ENCODE data around the gene MRPL34.

MRPL34 gene

DNA sequence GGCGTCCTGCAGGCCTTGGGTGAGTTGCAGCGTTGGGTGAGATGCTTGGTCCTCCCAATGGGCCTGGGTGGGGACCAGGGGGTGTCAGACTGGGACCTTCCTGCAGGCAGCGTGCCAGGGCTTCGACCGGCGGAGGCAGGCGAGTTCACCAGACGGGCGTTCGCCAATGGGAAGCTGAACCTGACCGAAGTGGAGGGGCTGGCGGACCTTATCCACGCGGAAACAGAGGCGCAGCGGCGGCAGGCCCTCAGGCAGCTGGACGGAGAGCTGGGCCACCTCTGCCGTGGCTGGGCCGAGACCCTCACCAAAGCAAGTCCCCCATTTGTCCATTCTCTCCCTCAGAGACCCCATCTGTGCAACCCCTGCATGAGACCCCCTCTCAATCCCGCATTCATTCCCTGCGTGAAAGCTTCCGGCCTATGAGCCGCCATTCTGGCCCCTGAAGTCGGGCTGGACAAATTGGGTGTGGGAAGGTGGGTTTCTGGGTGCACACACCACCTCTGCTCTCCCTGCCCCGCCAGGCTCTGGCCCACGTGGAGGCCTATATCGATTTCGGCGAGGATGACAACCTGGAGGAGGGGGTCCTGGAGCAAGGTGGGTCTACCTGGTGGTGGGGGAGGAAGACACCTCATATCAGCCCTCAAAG, 32.9 kb downstream of the MRPL34 start:
- DNase-seq (ENCODE audit: low read depth in 2 of 2): no peak
- TF ChIP-seq, protein P1, sequence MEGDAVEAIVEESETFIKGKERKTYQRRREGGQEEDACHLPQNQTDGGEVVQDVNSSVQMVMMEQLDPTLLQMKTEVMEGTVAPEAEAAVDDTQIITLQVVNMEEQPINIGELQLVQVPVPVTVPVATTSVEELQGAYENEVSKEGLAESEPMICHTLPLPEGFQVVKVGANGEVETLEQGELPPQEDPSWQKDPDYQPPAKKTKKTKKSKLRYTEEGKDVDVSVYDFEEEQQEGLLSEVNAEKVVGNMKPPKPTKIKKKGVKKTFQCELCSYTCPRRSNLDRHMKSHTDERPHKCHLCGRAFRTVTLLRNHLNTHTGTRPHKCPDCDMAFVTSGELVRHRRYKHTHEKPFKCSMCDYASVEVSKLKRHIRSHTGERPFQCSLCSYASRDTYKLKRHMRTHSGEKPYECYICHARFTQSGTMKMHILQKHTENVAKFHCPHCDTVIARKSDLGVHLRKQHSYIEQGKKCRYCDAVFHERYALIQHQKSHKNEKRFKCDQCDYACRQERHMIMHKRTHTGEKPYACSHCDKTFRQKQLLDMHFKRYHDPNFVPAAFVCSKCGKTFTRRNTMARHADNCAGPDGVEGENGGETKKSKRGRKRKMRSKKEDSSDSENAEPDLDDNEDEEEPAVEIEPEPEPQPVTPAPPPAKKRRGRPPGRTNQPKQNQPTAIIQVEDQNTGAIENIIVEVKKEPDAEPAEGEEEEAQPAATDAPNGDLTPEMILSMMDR (IDR thresholded peaks at IDR 0.05; ENCODE audit: low read depth, low read length): no peak
- H3K4me3 ChIP-seq (replicated peaks in 1 of 2; ENCODE audit: low read depth in 2 of 2, low read length in 2 of 2): peak overlapping the region; percentile 82 to 84

DNA sequence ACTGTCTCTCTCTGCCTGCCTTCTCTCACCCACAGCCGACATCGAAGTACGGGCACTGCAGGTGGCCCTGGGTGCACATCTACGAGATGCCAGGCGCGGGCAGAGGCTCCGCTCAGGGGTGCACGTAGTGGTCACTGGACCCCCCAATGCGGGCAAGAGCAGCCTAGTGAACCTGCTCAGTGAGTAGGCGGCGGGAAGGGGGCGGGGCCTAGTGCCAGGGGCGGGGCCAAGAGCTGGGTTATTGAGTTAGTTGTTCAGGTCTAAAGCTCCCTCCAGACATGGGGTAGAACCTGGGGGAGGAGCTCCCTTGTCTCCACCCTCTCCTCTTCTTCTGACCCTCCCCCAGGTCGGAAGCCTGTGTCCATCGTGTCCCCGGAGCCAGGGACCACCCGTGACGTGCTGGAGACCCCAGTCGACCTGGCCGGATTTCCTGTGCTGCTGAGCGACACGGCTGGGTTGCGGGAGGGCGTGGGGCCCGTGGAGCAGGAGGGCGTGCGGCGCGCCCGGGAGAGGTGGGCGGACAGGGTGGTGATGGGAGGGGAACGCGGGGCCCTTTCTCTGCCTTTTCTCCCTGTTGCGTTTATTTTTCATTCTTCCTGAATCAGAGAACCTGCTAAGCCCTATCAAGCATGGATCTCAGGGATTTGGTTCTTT, 33.5 kb downstream of the MRPL34 start:
- TF ChIP-seq, protein P1 (IDR thresholded peaks at IDR 0.05; ENCODE audit: low read depth, low read length): no peak
- no peak overlapping the region for H3K4me3 ChIP-seq (replicated peaks in 1 of 2; ENCODE audit: low read depth in 2 of 2, low read length in 2 of 2)
- DNase-seq (ENCODE audit: low read depth in 2 of 2): no peak

DNA sequence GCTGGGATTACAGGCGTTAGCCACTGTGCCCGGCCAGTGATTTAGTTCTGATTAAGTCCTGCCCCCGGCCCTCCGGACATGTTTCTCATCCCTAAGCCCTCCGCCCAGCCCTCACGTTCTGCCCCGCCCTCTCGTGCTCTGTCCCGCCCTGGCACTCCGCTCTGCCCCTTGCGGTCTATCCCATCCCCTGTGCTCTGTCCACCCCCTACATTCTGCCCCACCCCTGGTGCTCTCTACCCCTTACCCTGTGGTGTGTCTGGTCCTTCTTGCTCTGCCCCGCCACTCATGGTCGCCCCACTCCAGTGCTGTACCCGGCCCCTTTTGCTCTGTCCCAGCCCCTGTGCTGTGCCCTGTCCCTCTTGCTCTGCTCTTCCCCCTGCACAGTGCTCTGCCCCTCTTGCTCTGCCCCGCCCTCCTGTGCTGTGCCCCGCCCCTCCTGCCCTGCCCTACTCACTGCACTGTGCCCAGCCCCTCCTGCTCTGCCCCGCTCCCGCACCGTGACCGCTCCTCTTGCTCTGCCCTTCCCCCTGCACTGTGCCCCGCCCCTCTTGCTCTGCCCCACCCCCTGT, 34.7 kb downstream of the MRPL34 start:
- DNase-seq (ENCODE audit: low read depth in 2 of 2): no peak
- TF ChIP-seq, protein P1 (IDR thresholded peaks at IDR 0.05; ENCODE audit: low read depth, low read length): no peak
- H3K4me3 ChIP-seq (replicated peaks in 1 of 2; ENCODE audit: low read depth in 2 of 2, low read length in 2 of 2): no peak overlapping the region

DNA sequence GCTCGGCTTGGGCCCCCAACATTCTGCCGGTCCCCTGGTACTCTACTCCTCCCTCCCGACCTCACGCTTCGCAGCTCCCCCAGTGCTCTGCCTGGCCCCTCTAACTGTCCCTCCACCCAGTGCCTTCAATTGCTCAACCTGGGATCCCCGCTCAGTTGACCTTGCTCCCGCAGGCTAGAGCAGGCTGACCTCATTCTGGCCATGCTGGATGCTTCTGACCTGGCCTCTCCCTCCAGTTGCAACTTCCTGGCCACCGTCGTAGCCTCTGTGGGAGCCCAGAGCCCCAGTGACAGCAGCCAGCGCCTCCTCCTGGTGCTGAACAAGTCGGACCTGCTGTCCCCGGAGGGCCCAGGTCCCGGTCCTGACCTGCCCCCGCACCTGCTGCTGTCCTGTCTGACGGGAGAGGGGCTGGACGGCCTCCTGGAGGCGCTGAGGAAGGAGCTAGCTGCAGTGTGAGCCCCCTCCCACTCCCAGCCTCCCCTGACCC, 35.2 kb downstream of the MRPL34 start:
- no peak for DNase-seq (ENCODE audit: low read depth in 2 of 2)
- TF ChIP-seq, protein P1 (IDR thresholded peaks at IDR 0.05; ENCODE audit: low read depth, low read length): no peak
- no peak overlapping the region for H3K4me3 ChIP-seq (replicated peaks in 1 of 2; ENCODE audit: low read depth in 2 of 2, low read length in 2 of 2)

DNA sequence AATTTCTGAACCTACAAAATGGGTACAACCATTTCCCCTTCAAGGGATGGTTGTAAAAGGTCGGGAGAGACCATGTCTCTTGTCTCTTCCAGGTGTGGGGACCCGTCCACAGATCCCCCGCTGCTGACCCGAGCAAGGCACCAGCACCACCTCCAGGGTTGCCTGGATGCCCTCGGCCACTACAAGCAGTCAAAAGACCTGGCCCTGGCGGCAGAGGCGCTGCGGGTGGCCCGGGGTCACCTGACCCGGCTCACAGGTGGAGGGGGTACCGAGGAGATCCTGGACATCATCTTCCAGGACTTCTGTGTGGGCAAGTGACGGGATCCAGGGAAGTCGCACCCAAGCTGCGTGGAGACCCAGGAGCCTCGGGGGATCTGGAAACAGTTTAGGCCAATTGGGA, 35.7 kb downstream of the MRPL34 start:
- no peak overlapping the region for H3K4me3 ChIP-seq (replicated peaks in 1 of 2; ENCODE audit: low read depth in 2 of 2, low read length in 2 of 2)
- DNase-seq (ENCODE audit: low read depth in 2 of 2): no peak
- TF ChIP-seq, protein P1 (IDR thresholded peaks at IDR 0.05; ENCODE audit: low read depth, low read length): no peak

DNA sequence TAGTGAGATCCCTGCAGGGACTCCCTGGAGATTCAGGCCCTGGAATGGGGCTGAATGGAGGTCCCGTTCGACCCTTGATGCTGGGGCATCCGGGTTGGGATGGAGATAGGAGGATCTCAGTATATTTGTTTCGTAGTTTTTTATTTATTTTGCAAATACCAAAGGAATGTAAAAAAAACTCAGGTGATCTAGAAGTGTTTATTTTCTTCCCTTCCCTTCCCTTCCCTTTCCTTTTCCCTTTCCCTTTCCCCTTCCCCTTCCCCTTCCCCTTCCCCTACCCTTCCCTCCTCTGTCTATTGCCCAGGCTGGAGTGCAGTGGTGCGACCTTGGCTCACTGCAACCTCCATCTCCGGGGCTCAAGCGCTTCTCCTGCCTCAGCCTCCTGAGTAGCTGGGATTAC, 36.2 kb downstream of the MRPL34 start:
- DNase-seq (ENCODE audit: low read depth in 2 of 2): no peak
- H3K4me3 ChIP-seq (replicated peaks in 1 of 2; ENCODE audit: low read depth in 2 of 2, low read length in 2 of 2): no peak overlapping the region
- TF ChIP-seq, protein P1 (IDR thresholded peaks at IDR 0.05; ENCODE audit: low read depth, low read length): no peak

Data from cardiac fibroblast (primary cell).